OCI-LY7 (cell line): ENCODE results near the gene SUSD3.

ENCODE experiments used
- EZH2phosphoT487 ChIP-seq: fragments of 200-600 bp; sonication (generic); IDR thresholded peaks from 2 replicates; pipeline ENCODE4 v1.6.1; 2018; ENCODE audit warnings: low read depth, borderline replicate concordance, mild to moderate bottlenecking, mixed run types, antibody characterized with exemption, low read length, moderate library complexity, mixed read lengths
- TF ChIP-seq, protein P1 (sequence below): fragments of 200-600 bp; sonication (generic); conservative IDR thresholded peaks from 2 replicates; pipeline ENCODE4 v1.5.1; 2014; ENCODE audit warnings: mild to moderate bottlenecking, antibody characterized with exemption, low read length, moderate library complexity, mixed read lengths

DNA sequence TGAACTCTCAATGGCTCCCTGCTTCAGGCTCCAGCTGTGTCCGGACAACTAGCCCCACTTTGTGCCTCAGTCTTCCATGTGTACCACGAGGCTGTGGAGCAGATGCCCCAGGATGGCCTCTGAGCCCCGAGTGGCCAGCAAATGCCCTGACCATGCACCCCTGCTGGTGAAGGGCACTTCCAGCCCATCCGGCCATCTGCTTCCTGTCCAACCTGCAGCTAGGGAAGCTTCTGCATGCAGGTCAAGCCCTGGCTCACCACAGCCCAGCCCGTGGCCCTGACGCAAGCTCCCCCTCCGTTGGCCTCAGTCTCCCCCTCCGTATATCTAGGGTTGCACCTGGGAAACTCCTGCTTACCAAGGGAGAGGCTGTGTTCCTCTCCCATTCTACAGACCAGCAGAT, 70.8 kb downstream of the SUSD3 start:
- TF ChIP-seq, protein P1, sequence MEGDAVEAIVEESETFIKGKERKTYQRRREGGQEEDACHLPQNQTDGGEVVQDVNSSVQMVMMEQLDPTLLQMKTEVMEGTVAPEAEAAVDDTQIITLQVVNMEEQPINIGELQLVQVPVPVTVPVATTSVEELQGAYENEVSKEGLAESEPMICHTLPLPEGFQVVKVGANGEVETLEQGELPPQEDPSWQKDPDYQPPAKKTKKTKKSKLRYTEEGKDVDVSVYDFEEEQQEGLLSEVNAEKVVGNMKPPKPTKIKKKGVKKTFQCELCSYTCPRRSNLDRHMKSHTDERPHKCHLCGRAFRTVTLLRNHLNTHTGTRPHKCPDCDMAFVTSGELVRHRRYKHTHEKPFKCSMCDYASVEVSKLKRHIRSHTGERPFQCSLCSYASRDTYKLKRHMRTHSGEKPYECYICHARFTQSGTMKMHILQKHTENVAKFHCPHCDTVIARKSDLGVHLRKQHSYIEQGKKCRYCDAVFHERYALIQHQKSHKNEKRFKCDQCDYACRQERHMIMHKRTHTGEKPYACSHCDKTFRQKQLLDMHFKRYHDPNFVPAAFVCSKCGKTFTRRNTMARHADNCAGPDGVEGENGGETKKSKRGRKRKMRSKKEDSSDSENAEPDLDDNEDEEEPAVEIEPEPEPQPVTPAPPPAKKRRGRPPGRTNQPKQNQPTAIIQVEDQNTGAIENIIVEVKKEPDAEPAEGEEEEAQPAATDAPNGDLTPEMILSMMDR, result no peak
- TF ChIP-seq EZH2phosphoT487, result no peak
